WERI-Rb-1 (cell line): Measurements from ENCODE around the gene STOX2.

Source experiments
- DNase-seq: peaks from one replicate; pipeline ENCODE4 v3.0.0-alpha.2; 2020
- H3K27ac ChIP-seq: fragments of 250-450 bp; sonication (Bioruptor Pico); 2 replicates; pipeline ENCODE4 v1.5.1; 2020; ENCODE audit warnings: mild to moderate bottlenecking, moderate library complexity
- H3K27me3 ChIP-seq: fragments of 250-450 bp; sonication (Bioruptor Pico); 2 replicates; pipeline ENCODE4 v1.5.1; 2021; ENCODE audit warnings: mild to moderate bottlenecking, low read depth, moderate library complexity; ENCODE audit not compliant: insufficient read depth, severe bottlenecking
- H3K36me3 ChIP-seq: fragments of 250-450 bp; sonication (Bioruptor Pico); 2 replicates; pipeline ENCODE4 v1.5.1; 2020; ENCODE audit warnings: mild to moderate bottlenecking, moderate library complexity
- H3K4me3 ChIP-seq: 2 replicates; pipeline ENCODE4 v1.5.1; 2011; ENCODE audit warnings: low read depth, mild to moderate bottlenecking, control low read depth, low read length
- H3K9me3 ChIP-seq: fragments of 250-450 bp; sonication (Bioruptor Pico); 2 replicates; pipeline ENCODE4 v1.5.1; 2021; ENCODE audit warnings: mild to moderate bottlenecking, moderate library complexity; ENCODE audit not compliant: severe bottlenecking
- TF ChIP-seq, protein P1 (sequence below): IDR thresholded peaks from 2 replicates; pipeline ENCODE4 v1.5.1; 2011; ENCODE audit warnings: low read depth, mild to moderate bottlenecking, control low read depth, inconsistent platforms, low read length

The STOX2 gene

DNA sequence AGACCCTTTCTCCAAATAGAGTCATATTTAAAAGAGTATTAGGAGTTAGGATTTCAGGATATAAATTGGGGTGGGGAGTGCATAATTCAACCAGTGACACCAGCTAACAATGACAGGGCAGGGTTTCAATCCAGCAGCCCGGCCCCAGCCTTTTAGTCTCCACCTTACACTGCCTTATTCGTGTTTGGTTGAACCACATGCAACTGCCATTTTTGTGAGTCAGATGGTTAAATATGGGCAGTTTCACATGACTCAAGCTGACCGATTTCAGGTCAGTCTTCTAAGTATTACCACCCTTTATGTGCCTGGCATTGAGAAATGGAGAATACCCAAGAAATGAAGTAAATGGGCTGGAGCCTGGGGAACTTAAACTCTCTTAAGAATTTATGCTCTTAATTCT is 102.8 kb downstream of the STOX2 start:
- no peak for DNase-seq
- Histone ChIP-seq H3K9me3 (no peaks in the 10 kb centered on the region), H3K27ac (no peak overlapping the region), H3K4me3 (no peak overlapping the region), H3K27me3 (no peaks in the 10 kb centered on the region), H3K36me3 (peaks cover 15% of the 10 kb centered on the region)
- TF ChIP-seq, protein P1, sequence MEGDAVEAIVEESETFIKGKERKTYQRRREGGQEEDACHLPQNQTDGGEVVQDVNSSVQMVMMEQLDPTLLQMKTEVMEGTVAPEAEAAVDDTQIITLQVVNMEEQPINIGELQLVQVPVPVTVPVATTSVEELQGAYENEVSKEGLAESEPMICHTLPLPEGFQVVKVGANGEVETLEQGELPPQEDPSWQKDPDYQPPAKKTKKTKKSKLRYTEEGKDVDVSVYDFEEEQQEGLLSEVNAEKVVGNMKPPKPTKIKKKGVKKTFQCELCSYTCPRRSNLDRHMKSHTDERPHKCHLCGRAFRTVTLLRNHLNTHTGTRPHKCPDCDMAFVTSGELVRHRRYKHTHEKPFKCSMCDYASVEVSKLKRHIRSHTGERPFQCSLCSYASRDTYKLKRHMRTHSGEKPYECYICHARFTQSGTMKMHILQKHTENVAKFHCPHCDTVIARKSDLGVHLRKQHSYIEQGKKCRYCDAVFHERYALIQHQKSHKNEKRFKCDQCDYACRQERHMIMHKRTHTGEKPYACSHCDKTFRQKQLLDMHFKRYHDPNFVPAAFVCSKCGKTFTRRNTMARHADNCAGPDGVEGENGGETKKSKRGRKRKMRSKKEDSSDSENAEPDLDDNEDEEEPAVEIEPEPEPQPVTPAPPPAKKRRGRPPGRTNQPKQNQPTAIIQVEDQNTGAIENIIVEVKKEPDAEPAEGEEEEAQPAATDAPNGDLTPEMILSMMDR, result no peak

DNA sequence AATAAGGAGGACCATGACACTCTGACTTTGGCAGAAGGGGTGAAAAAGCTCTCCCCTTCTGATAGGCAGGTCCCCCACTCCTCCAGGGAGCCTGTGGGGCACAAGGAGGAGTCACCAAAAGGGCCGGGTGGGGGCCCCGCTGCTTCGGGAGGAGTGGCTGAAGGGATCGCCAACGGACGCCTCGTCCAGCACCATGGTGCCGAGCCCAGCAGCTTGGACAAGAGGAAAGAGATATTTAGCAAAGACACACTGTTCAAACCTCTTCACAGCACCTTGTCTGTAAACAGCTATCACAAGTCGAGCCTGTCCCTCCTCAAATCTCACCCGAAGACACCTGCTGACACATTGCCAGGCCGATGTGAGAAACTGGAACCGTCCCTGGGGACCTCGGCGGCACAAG is 105.6 kb downstream of the STOX2 start:
- Histone ChIP-seq H3K36me3 (peaks cover 12% of the 10 kb centered on the region), H3K9me3 (no peaks in the 10 kb centered on the region), H3K4me3 (no peak overlapping the region), H3K27ac (no peak overlapping the region), H3K27me3 (no peaks in the 10 kb centered on the region)
- DNase-seq, result no peak
- TF ChIP-seq, protein P1, result no peak

DNA sequence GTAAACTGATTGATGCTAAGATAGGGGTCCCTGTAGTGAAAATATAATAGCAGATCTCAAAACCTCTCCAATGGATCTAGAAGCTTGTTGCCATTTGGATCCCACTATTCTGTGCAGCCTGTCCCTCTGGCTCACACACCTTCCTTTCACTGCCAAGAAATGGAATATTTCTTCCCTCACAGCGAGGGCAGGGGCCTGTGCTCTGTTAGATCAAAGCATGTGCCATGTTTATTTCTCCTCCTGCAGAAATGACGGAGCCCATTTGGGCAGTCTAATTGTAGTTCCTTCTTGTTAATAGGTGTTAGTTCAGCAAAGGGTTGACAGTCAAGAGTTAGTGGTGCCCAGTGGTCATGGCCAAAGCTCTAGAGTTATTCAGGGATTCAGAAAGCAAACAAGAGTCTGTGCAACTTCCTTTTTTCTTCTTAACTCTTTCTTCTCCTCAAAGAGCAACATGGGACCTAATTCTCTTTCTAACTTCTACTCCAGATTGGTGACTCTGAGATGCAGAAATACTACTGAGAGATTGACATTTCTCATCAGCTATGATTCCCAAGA is 106.8 kb downstream of the STOX2 start:
- Histone ChIP-seq H3K27ac (no peak overlapping the region), H3K4me3 (no peak overlapping the region), H3K36me3 (peaks cover 12% of the 10 kb centered on the region), H3K9me3 (no peaks in the 10 kb centered on the region), H3K27me3 (no peaks in the 10 kb centered on the region)
- TF ChIP-seq, protein P1, result no peak
- no peak for DNase-seq

GRCh38 chr4:184012937-184013336 is 107.8 kb downstream of the STOX2 start:
- peaks cover 7% of the 10 kb centered on the region; the same call in 1 of the 2 replicates for H3K36me3 ChIP-seq
- H3K4me3 ChIP-seq, result no peak overlapping the region
- TF ChIP-seq, protein P1, result no peak
- H3K27ac ChIP-seq, result no peak overlapping the region
- DNase-seq, result no peak
- H3K9me3 ChIP-seq, result no peaks in the 10 kb centered on the region
- no peaks in the 10 kb centered on the region for H3K27me3 ChIP-seq

DNA sequence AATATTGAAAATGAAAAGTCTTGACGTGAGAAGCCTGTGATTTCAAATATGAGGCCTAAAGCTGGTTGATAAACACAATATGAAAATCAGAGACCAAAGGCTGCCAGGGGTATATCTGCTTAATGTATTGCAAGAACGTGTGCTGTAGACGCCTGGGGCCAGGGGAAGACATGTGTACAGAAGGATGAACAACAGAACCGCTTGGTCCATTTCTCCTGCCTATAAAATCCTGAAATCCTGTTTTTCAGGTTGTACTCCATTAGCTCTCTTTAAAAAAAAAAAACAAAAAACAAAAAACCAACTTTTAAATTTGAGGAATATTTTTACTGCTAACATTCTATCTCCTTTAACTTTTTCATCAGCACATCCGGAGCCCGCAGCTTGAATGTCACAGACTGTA is 109.2 kb downstream of the STOX2 start:
- H3K27ac ChIP-seq, result no peak overlapping the region
- H3K9me3 ChIP-seq, result no peaks in the 10 kb centered on the region
- peaks cover 5% of the 10 kb centered on the region; the same call in 1 of the 2 replicates for H3K36me3 ChIP-seq
- TF ChIP-seq, protein P1, result no peak
- H3K4me3 ChIP-seq, result no peak overlapping the region
- DNase-seq, result no peak
- no peaks in the 10 kb centered on the region for H3K27me3 ChIP-seq
